ENCODE data around the gene OR8K1. TPM values are rescaled to one million over a fixed set of nuclear protein-coding genes. Genes with fewer than 3 reads are reported as not detected.

OR8K1 gene
- total RNA-seq, 1 donor from 2014 or later, result not detected

GRCh38 chr11:56396047-56396446, 50.2 kb downstream of the OR8K1 start:
- no peaks in the 10 kb centered on the region for H3K27me3 Mint-ChIP-seq (ENCODE audit: low read depth)

More at GRCh38 chr11:56396047-56396446, 50.2 kb downstream of the OR8K1 start:
- Mint-ChIP-seq H3K27ac (no peak overlapping the region), H3K4me3 (no peak overlapping the region), H3K36me3 (no peaks in the 10 kb centered on the region), H3K9me3 (no peaks in the 10 kb centered on the region), H3K4me1 (no peaks in the 10 kb centered on the region)
- no peak for TF ChIP-seq CTCF (IDR thresholded peaks at IDR 0.05; ENCODE audit: unreplicated experiment)
- no peak for DNase-seq (ENCODE audit: low spot score in 2 of 2, unreplicated experiment in 2 of 2)

Other genes starting within 250 kb of the OR8K1 start
- gene OR8H2, start 242.4 kb upstream of the OR8K1 start, total RNA-seq, result not detected in 3 replicates
- gene OR8H3, start 223.7 kb upstream of the OR8K1 start, total RNA-seq, result not detected in 3 replicates
- gene OR8J3, start 205.8 kb upstream of the OR8K1 start, total RNA-seq, result not detected in 3 replicates
- not detected in 3 replicates for gene OR8K5, start 185.7 kb upstream of the OR8K1 start, total RNA-seq
- gene OR5J2, start 169.4 kb upstream of the OR8K1 start, total RNA-seq, result not detected in 3 replicates
- not detected in 3 replicates for gene OR5T2, start 111.8 kb upstream of the OR8K1 start, total RNA-seq
- gene OR5T3, start 93.8 kb upstream of the OR8K1 start, total RNA-seq, result not detected in 3 replicates
- not detected in 3 replicates for gene OR5T1, start 71.9 kb upstream of the OR8K1 start, total RNA-seq
- not detected in 3 replicates for gene OR8H1, start 53.8 kb upstream of the OR8K1 start, total RNA-seq
- not detected in 3 replicates for gene OR8K3, start 30.9 kb upstream of the OR8K1 start, total RNA-seq
- not detected in 3 replicates for gene OR8J1, start 8.3 kb downstream of the OR8K1 start, total RNA-seq
- gene OR8U1, start 29.6 kb downstream of the OR8K1 start, total RNA-seq, result not detected in 3 replicates
- not detected in 3 replicates for gene OR5AL1, start 66.7 kb downstream of the OR8K1 start, total RNA-seq
- not detected in 3 replicates for gene OR5M3, start 127.3 kb downstream of the OR8K1 start, total RNA-seq
- not detected in 3 replicates for gene OR5M8, start 145.3 kb downstream of the OR8K1 start, total RNA-seq
- gene OR5M11, start 197.2 kb downstream of the OR8K1 start, total RNA-seq, result not detected in 3 replicates
- gene OR5M10, start 231.7 kb downstream of the OR8K1 start, total RNA-seq, result not detected in 3 replicates

All from mesothelial cell of epicardium (in vitro differentiated cells).